Chondrocyte (in vitro differentiated cells): ENCODE results near the gene SLC45A1. TPM values are rescaled to one million over a fixed set of nuclear protein-coding genes. Genes with fewer than 3 reads are reported as not detected.

Experiments used
- DNase-seq: peaks from one replicate; pipeline ENCODE4 v3.0.0; 2021; ENCODE audit warnings: mixed read lengths, low spot score
- H3K27ac Mint-ChIP-seq: one replicate; pipeline ENCODE4 v1.8.0; 2021; ENCODE audit warnings: mild to moderate bottlenecking, moderate library complexity, mixed read lengths; ENCODE audit not compliant: unreplicated experiment
- H3K27me3 Mint-ChIP-seq: 2 replicates; pipeline ENCODE4 v1.8.0; 2021; ENCODE audit warnings: low read depth, mixed read lengths
- H3K36me3 Mint-ChIP-seq: 2 replicates; pipeline ENCODE4 v1.8.0; 2021; ENCODE audit warnings: low read depth, mixed read lengths
- H3K4me1 Mint-ChIP-seq: 2 replicates; pipeline ENCODE4 v1.8.0; 2021; ENCODE audit warnings: low read depth, mild to moderate bottlenecking, mixed read lengths
- H3K4me3 Mint-ChIP-seq: one replicate; pipeline ENCODE4 v1.8.0; 2021; ENCODE audit warnings: mild to moderate bottlenecking, moderate library complexity, mixed read lengths; ENCODE audit not compliant: unreplicated experiment
- H3K9me3 Mint-ChIP-seq: 2 replicates; pipeline ENCODE4 v1.8.0; 2021; ENCODE audit warnings: low read depth, mixed read lengths
- CTCF ChIP-seq: fragments of 200-600 bp; sonication (generic); IDR thresholded peaks from 2 replicates; pipeline ENCODE4 v1.5.0; 2021; ENCODE audit warnings: antibody characterized with exemption, mild to moderate bottlenecking, moderate library complexity
- total RNA-seq: library from RNA; stranded (reverse); gene quantifications from 3 replicates; pipeline ENCODE4 v1.2.1, GENCODE V29; 2021

SLC45A1 gene
- total RNA-seq, 1 donor from 2014 or later = 4.8 TPM

DNA sequence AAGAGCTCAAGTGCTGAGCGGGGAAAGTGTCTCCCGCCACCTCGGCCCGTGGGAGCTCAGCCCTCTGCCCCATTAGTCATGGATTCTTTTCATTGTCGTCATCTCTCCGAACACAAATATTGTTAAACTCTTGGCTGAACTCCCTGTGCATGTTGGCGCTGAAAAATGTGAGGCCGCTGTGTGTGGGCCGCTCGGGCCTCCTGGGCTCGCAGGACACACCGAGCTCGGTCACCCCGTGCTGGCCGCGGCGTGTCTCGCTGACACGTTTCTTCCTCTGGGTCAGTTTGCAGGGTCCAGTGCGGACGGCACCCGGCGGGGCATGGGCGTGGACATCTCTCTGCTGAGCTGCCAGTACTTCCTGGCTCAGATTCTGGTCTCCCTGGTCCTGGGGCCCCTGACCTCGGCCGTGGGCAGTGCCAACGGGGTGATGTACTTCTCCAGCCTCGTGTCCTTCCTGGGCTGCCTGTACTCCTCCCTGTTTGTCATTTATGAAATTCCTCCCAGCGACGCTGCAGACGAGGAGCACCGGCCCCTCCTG is 25.6 kb downstream of the SLC45A1 start:
- DNase-seq = peak; percentile 90
- peaks cover 8% of the 10 kb centered on the region for H3K36me3 Mint-ChIP-seq
- peaks cover 36% of the 10 kb centered on the region for H3K4me1 Mint-ChIP-seq
- no peak for TF ChIP-seq CTCF
- no peaks in the 10 kb centered on the region for H3K9me3 Mint-ChIP-seq
- H3K27me3 Mint-ChIP-seq = no peaks in the 10 kb centered on the region
- H3K4me3 Mint-ChIP-seq = peak overlapping the region; percentile 47
- peak overlapping the region; percentile 99 for H3K27ac Mint-ChIP-seq

DNA sequence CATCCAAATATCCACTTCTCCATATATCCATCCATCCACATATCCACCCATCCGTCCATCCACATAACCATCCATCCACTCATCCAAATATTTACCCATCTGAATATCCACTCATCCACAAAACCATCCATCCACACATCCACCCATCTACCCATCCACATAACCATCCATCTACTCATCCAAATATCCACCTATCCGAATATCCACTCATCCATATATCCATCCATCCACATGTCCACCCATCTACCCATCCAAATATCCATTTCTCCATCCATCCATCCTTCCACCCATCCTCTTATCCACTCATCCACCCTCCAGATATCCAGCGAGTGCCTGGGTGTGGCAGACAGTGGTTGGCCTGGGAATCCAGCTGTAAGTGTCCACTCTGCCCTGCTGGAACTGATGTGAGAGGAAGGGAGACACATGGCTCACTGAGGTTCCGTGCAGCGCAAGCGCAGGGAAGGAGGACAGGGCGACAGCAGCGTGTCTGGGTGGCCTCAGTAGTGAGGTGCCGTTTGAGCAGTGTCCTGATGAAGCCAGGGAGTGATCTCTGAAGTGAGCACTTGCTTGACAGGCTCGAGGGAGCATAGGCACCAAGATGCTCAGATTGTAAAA is 27.1 kb downstream of the SLC45A1 start:
- Mint-ChIP-seq H3K27me3 (no peaks in the 10 kb centered on the region), H3K9me3 (no peaks in the 10 kb centered on the region), H3K4me3 (no peak overlapping the region), H3K36me3 (peaks cover 6% of the 10 kb centered on the region), H3K4me1 (peaks cover 41% of the 10 kb centered on the region), H3K27ac (no peak overlapping the region)
- no peak for DNase-seq
- TF ChIP-seq CTCF = no peak

- no peak overlapping the region for H3K4me3 Mint-ChIP-seq
- peaks cover 3% of the 10 kb centered on the region for H3K36me3 Mint-ChIP-seq
- DNase-seq = no peak
- TF ChIP-seq CTCF = no peak
- no peaks in the 10 kb centered on the region for H3K27me3 Mint-ChIP-seq
- no peak overlapping the region for H3K27ac Mint-ChIP-seq
- H3K4me1 Mint-ChIP-seq = peaks cover 41% of the 10 kb centered on the region
- H3K9me3 Mint-ChIP-seq = no peaks in the 10 kb centered on the region
These were observed 27.9 kb downstream of the SLC45A1 start for GRCh38 chr1:8345621-8346415.

- TF ChIP-seq CTCF = no peak
- Mint-ChIP-seq H3K27ac (peak overlapping the region; percentile 79), H3K9me3 (no peaks in the 10 kb centered on the region), H3K4me3 (no peak overlapping the region), H3K36me3 (peaks cover 3% of the 10 kb centered on the region), H3K27me3 (no peaks in the 10 kb centered on the region), H3K4me1 (peaks cover 35% of the 10 kb centered on the region)
- DNase-seq = no peak
These were observed 29.7 kb downstream of the SLC45A1 start for GRCh38 chr1:8347635-8348034.

DNA sequence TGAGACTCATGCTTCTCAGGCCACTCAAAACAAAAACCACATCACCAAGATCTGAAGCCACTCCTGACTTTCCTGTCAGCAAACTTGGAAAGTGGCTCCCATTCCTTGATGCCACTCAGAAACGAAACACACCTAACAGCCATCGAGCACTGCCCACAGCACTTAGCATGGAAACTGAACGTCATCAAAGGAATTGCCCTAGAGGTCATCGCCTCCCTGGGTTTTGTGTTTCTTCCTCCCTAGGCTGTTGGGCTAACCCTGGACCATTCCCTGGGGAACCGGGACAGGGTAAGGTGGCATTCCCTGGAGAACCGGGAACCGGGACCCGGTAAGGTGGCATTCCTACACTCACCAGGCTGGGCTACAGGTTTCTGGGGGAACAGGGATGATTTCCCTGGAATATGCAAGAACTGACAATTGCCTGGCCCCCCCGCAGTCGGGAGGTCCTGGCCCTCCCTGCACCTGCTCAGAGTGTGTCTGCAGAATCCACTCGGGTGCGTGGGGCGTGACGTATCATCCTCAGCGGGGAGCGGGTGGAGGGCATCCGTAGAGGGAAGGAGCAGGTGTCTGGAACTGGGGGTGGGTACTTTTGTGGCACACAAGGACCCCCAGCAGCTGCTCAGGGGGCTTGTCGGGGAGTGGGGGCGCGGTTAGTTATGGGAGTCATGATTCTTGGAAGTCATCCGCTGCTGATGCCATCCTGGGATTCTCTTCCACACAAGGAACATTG is 30.3 kb downstream of the SLC45A1 start:
- H3K4me1 Mint-ChIP-seq = peaks cover 29% of the 10 kb centered on the region
- DNase-seq = no peak
- H3K27ac Mint-ChIP-seq = peak overlapping the region; percentile 79
- H3K27me3 Mint-ChIP-seq = no peaks in the 10 kb centered on the region
- H3K36me3 Mint-ChIP-seq = peaks cover 8% of the 10 kb centered on the region
- H3K4me3 Mint-ChIP-seq = no peak overlapping the region
- TF ChIP-seq CTCF = no peak
- H3K9me3 Mint-ChIP-seq = no peaks in the 10 kb centered on the region
